LNCaP clone FGC (cell line): Measurements from ENCODE around the gene CDKL5.

Experiments used
- DNase-seq: peaks from one replicate; pipeline ENCODE4 v3.0.0-alpha.2; 2011; ENCODE audit warnings: low read depth
- H3K4me3 ChIP-seq: 2 replicates; pipeline ENCODE4 v1.5.1; 2011; ENCODE audit warnings: mild to moderate bottlenecking, low read depth, low read length, control low read depth
- TF ChIP-seq, protein P1 (sequence below): IDR thresholded peaks from 2 replicates; pipeline ENCODE4 v1.5.1; 2012; ENCODE audit warnings: mild to moderate bottlenecking; ENCODE audit not compliant: control insufficient read depth, insufficient read depth; ENCODE audit errors: extremely low read depth

CDKL5 gene

DNA sequence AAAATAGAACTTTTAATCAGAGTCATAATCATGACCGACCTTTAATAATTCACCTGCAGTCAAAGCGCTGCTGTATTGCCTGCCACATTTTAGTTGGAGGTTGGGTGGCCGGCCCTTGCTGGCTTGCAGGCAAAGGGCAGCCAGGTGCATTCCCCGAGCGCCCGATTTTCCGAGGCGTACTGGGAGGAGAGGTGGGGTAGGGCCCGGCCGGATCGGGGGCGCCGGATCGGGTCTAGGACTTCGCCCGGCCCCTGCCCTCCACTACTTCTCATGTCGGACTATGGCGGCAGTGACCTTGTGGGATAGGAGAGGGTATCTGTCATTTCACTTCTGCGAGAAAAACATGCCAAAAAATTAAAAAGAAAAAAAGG, 249.0 kb downstream of the CDKL5 start:
- TF ChIP-seq, protein P1, sequence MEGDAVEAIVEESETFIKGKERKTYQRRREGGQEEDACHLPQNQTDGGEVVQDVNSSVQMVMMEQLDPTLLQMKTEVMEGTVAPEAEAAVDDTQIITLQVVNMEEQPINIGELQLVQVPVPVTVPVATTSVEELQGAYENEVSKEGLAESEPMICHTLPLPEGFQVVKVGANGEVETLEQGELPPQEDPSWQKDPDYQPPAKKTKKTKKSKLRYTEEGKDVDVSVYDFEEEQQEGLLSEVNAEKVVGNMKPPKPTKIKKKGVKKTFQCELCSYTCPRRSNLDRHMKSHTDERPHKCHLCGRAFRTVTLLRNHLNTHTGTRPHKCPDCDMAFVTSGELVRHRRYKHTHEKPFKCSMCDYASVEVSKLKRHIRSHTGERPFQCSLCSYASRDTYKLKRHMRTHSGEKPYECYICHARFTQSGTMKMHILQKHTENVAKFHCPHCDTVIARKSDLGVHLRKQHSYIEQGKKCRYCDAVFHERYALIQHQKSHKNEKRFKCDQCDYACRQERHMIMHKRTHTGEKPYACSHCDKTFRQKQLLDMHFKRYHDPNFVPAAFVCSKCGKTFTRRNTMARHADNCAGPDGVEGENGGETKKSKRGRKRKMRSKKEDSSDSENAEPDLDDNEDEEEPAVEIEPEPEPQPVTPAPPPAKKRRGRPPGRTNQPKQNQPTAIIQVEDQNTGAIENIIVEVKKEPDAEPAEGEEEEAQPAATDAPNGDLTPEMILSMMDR: no peak
- no peak for DNase-seq

DNA sequence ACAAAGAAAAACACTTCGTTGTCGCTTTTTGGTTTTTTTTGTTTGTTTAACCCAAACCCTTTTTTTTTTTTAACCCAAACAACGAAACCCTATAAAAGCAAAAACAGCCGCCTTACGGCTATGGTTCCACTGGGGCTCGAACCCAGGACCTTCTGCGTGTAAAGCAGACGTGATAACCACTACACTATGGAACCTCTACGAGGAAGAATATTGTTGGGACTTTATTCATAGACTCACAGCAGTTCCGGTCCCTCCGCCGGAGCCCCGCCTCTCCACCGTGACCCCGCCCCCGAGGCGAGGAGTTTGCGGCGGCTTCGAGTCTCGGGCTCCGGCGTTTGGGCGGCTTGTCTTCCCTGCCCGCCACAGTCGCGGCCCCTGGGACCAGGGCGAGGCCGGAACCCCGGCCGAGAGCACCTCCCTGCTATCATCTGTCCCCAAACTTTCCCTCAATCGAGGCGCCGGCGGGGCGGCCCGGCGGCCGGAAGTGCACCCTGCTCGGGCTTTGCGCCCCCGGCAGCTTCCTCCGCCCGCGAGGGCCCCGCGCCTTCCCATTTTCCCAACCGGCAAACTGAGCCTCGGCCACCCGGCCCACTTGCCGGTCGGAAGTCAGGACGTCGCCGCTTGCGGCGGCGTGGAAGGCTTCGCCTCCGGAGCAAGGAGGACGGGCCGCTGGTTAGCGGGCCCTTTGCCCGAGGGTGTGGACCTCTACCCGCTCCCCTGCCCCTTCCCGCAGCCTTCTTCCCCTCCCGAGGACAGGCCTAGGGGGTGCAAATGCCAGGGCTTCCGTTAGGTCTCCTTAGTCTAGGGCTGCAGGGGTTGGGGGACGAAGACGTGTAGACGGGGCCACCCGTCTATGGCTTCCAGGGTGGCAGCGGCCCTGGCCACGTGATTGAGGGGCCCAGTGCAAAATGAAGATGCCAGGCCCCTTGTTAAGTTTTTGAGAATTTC, 249.7 kb downstream of the CDKL5 start:
- peak; percentile 18 for DNase-seq
- TF ChIP-seq, protein P1: no peak

More for the DNA sequence above, 249.0 kb downstream of the CDKL5 start:
- H3K4me3 ChIP-seq: peak overlapping the region; percentile 7; the same call in 1 of the 2 replicates

DNA sequence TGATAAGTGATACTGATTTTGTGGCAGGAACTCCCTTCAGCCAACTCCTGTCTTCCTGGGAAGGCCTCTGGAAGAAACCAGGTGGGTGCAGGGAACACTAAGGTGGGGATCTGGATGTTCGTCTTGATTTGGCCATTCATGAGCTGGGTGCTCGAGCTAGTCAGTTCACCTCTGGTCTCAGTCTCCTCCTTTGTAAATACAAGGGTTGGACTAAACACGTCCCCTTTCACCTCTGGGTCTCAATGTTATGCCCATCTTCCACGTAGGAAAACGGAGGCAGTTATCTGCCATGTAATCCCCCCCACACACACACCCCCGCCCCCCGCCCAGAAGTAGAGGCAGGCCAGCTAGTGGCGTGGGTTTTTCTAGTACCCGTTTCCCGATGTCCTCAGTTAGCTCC, 250.6 kb downstream of the CDKL5 start:
- H3K4me3 ChIP-seq: no peak overlapping the region
- TF ChIP-seq, protein P1: no peak
- DNase-seq: no peak

More for the DNA sequence above, 249.7 kb downstream of the CDKL5 start:
- H3K4me3 ChIP-seq: peak overlapping the region; percentile 51

DNA sequence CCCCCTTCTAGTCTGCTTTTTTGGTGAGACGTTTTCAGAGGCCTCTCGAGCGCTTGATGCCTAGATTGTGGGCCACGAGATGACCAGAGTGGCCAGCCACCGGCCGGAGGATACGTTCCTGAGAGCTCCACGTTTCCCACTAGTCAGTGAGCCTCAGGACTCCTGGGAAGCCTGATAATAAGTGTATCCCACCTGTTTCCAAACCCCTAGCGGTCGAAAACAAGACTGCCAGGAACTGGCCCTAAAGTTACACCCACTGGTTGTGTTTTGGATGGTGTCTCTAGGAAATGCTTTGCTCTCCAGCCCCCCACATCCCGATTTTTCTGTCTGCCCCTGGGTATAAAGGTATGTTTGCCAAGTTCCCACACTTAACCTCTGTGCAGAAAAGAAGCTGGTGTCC, 251.1 kb downstream of the CDKL5 start:
- TF ChIP-seq, protein P1: no peak
- no peak overlapping the region for H3K4me3 ChIP-seq
- no peak for DNase-seq

DNA sequence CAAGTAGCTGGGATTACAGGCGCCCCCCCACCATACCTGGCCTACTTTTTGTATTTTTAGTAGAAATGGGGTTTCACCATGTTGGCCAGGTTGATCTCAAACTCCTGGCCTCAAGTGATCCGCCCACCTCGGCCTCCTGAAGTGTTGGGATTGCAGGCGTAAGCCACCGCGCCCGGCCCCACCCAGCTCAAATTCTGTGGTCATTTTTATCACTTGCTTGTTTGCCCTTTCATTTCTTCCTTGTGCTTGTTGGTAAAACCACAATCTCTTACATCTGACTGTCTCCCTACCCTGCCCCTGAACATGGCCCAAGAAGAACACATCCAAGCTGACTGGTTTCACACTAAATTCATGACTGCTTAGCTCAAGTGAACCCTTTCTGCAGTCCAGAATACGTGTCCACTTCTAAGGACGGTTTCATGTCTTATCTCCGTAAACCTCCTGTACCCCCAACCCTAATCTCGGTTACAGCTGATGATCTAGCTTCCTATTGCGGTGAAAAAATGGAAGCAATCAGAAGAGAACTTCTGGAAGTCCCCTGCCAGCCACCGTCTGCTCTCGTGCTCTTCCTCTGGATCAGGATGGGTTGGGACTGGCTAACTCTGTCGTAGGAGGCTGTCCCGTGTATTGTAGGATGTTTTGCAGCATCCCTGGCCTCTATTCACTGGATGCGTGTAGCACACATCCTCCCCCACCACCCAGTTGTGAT, 251.9 kb downstream of the CDKL5 start:
- DNase-seq: no peak
- TF ChIP-seq, protein P1: no peak
- no peak overlapping the region for H3K4me3 ChIP-seq

DNA sequence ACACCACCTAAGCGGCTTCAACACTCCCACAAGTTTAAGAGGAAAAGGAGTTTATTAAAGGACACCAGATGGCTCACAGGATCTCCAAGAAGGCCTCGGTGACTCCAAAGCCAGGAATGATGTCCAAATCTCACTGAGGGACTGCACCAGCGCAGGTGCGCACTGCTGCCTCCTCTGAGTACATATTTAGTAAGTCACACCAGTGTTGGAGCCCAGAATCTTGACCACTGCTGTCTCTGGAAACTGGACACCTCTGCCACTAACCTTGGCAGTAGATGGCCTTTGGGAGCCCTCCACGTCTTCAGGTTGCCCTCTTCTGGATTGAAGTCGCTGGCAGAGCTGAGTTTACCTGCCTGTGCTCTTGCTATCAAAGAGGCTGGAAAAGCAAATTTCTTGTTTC, 256.6 kb downstream of the CDKL5 start:
- H3K4me3 ChIP-seq: no peak overlapping the region
- DNase-seq: no peak
- TF ChIP-seq, protein P1: no peak

DNA sequence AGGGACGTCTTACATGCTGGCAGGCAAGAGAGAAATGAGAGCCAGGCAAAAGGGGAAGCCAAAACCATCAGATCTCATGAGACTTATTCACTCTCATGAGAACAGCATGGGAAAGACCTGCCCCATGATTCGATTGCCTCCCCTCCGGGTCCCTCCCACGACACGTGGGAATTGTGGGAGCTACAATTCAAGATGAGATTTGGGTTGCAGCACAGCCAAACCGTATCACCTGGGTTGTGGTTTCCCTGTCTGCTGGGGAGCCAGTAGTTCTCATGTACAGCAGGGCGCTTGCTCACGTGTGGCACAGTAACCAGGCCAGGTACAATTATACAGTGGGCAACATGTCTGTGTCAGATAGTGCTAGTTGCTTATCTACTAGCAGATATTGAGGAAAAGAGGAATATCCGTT, 257.6 kb downstream of the CDKL5 start:
- no peak for DNase-seq
- H3K4me3 ChIP-seq: no peak overlapping the region
- TF ChIP-seq, protein P1: no peak
